Measurements from ENCODE around the gene TAF5L.
A peak's percentile ranks its signal among the peaks of the same experiment; 100 is the strongest.
"Not testable (repeated sequence)": the region's sequence is repeated elsewhere in the genome, so short reads cannot be mapped to it uniquely, and the experiment has no call there.

Gene TAF5L

DNA sequence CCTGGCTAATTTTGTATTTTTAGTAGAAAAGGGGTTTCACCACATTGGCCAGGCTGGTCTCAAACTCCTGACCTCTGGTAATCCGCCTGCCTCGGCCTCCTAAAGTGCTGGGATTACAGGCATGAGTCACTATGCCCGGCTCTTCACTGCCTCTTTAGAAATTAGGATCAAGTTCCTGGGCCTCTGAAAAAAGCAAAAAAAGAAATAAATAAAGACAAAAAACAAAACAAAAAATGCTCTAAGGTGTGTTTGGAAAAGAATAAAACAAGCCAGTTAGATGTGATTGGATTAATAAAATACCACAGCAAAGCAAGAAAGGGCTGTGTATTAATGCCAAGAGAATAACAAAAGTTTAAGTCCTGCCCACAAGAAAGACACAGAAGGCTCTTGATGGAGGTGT, 63.2 kb downstream of the TAF5L start:
- no peak for DNase-seq

DNA sequence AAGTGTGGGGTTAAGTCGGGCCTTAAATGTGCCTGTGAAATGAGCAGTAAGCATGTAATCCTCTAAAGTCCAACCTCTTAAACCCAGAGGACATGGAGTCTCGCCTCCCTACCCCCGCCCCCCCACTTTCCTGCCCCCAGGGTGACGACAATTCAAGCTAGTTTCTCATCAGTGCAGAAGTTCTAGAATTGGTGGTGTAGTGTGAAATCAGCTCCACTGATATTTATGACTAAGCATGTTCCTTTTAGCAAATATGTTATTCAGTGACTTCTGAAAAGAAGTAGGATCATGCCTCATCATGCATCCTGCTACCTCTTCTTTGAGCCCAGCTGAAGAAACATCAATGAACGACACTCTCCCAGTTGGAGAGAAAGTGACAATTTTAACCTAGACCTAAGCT, 64.8 kb downstream of the TAF5L start:
- DNase-seq: no peak

DNA sequence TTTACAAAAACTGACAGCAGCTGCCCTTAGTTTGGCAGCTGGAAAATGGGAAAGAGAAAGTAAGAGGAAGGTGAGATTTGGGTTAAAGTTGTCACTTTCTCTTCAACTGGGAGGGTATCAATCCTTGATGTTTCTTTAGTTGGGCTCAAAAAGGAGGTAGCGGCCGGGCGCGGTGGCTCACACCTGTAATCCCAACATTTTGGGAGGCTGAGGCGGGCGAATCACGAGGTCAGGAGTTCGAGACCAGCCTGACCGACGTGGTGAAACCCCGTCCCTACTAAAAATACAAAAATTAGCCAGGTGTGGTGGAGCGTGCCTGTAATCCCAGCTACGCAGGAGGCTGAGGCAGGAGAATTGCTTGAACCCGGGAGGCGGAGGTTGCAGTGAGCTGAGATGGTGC, 65.8 kb downstream of the TAF5L start:
- not testable (repeated sequence) for DNase-seq

DNA sequence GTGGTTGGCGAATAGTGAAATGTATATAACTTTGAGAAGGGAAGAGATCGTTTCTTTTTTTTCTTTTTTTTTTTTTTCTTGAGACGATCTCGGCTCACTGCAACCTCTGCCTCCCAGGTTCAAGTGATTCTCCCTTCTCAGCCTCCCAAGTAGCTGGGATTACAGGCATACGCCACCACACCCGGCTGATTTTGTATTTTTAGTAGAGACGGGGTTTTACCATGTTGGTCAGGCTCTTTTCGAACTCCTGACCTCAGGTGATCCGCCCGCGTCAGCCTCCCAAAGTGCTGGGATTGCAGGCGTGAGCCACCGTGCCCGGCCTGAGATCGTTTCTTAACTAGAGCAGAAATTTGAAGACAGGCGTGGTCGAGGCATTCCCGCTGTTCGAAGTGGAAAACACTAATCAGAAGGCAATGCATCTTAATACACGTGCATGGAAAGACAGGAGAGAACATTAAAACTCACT, 66.6 kb downstream of the TAF5L start:
- peak; percentile 11 for DNase-seq

DNA sequence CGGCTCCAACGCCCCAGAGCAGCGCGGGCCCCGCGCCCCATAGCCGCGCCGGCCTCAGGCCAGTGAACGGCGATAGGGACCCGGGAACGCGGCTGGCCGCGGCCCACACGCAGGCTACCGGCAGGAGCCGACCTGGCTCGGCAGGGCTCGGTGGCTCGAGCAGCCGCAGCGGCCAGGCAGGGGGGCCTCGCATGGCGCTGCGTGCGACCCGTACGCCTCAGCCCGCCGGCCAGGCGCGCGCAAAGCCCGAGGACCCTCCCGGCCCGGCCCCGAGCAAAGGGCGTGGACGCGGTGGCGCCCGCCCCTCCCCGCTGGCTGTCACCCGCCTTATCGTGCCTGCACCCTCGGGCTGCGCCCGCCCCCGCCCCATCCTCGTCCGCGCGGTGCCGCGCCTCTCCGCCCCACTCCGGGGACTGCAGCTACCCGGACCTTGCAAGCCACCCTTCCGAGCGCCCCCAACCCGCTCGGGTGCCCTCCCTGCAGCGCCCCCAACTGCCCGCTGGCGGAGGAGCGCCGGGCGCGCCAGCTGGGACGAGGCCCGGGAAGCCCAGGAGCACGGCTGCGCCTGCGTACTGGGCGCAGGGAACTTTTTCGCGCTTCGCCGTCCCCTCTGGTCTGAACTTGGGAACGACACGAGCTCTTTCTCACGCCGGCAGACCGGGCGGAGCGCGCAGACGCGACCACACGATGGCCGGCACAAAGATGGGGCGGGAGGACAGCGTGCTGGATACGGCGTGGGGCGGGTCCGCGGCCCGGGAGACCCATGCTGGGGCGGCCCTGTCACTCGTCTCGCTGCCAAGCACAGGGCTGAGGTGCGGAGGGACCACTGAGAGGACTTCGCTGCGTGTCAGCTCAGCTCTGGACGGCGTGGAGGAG, 67.2 kb downstream of the TAF5L start, which contains the start of gene ABCB10:
Gene ABCB10, minus strand, starts transcription at position 248 of the 876 bp plus-strand sequence. Its CDS starts 55 bp downstream, at position 193.
- DNase-seq: peak; percentile 99

DNA sequence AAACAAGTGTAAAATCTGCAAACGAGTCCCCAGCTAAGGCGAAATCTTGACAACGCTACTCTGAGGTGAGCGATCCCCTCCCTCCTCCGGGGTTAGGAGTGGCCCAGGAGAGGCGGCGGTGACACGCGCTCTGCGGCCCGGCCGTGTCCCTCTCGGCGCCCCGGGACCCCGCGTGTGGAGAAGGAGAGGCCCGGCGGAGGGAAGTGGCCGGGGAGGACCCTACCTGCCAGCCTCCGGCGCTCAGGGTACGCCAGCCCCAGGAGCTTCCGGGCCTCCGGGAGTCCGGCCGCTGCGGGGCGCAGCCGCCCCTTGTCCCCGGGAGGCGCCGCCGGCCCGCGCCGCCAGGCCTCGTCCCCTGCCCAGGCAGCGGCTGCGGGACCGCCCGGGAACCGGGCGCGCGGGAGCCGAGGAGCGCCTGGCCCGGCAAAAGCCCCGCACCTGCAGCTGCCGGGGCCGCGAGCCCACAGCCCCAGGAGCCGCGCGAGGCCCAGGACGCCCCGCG, 68.0 kb downstream of the TAF5L start:
- DNase-seq: peak; percentile 50

DNA sequence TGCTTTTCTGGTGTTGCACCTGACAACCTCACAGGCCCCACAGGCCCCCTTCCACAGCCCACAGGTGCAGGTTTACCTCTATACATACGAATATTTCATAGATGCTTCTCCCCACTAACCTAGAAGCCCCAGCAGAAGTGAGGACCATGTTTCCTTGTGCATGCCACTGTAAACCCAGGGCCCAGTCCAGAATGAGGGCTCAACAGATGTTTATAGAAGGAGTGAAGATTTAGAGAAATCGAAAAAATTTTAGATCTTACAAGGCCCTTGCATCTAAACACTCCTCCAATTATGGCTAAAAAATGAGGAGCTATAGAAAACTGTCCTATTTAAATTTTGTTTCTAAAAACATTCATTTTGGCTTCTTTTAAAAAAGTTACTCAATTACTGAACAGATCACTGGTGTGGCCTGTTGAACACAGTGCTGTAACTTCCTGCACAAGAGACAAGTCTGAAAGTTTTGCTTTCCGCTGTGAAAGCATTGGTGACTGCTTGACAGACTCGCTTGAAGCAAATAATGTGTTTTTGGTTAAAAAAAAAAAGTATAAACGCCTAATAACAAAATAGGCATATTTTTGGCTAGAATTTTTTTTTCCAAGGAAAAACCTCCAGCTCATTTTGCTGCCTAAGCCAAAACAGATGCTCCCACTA, 68.6 kb downstream of the TAF5L start:
- no peak for DNase-seq

DNA sequence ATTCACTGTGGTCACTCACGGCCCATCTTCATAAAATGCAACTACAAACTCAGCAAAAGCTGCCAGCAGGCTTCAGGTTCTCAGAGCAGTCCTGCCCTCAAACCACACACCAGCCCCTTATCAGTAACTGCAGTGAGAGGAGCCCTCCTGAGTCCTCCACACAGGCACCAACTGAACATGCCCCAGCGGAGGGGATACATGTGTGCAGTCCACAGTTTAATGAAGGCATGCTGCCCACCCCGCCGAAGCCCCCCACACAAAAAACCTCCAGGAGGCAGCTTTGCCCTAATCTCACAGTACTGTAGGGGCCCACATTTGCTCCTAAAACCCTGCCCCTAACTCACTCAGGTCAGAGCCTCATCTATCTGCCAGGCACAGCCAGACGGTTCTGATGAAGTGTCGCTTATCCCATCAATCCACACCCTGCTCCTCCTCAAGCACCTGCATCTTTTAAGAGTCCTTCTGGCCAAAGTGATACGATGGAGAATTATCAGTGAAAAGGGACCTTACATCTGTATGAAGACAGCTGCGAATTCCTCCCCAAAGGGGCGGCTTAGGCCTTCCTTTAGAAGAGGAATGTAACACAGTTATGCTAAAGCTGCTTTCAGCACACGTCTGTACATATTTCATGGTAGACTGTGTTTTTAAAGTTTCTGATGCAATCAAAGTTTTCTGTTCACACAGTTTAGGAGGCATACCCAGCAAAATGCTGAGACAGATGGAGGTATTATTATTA, 70.9 kb downstream of the TAF5L start:
- no peak for DNase-seq

DNA sequence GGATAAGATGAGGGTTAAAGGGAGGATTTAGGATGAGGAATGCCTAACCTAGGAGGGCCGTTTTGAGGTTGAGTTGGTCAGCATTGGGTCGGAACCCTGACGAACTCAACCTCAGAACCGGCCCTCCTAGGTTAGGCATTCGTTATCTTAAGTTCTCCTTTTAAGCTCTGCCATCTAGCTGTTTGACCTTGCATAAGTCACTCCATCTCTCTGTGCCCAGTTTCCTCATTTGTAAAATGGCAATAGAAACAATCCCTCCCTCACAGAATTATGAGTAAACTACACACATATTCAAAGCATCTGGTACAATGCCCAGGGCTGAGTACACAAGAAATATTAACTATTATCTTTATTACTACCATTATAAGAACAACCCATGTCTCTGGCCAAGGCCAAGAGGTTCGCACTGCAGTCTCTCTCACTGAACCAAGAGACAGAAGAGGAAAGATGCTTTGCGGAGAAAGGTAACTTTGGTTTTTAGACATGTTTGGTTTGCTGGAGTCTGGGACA, 72.2 kb downstream of the TAF5L start:
- no peak for DNase-seq

DNA sequence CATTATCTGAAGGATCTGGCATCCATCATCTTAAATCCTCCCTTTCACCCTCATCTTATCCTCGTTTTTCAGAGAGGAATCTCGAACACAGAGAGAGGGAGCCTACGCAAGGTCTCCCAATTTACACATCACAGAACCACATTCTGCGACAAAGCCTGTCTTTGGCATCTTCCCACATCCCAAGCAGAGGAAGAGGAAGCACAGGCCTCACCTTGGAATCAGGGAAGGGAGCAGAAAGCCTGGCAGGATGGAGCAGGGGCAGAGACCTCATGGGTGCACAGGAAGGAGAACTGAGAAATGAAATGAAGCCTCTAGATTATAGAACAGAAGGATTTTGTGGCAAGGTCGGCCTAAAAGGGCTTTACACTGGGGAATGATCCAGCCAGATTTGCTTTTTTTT, 73.2 kb downstream of the TAF5L start:
- DNase-seq: no peak

DNA sequence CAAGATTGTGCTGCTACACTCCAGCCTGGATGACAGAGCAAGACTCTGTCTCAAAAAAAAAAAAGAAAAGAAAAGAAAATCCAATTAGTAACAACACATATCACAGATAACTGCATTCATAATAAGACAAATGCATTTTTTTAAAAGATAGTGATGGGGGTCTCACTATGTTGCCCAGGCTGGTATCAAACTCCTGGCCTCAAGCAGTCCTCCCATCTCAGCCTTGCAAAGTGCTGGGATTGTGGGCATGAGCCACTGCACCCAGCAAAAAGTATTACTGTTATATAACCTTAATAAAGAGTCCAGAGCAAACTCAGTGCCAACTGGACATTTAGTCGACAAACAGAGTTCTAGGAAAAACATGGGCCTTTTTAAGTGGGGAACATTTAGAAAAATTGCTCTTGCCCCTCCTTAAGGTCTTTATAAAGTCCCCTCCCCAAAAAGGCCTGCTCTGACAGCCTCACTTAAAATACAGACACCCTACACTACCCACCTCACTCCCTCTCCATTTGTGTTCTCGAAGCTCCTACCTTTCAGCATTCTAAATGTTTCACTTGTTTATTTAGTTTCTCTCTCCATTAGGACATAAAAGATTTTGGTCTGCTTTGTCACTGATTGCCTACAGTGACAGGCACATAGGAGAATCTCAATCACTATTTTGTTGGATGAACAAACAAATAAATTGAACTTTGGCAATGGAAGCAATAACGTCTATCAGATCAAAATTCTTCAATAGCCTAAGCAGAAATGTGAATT, 74.9 kb downstream of the TAF5L start:
- DNase-seq: no peak

DNA sequence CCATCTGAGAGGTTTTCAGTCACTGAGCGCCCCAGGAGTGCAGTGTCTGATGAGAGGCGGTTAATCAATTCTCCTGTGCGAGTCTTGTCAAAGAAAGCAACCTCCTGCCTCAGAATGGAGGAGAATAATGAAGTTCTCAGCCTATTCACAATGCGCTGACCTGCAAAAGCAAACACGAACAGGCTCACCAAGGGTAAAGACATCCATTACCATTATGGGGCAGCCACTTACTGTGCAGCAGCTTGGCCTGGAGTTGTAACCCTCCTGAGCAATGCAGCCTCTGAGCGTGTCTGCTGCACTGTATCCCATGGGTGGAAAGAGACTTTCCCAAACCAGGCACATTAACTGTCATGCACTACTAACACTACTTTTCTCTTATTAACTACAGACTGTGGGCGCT, 78.4 kb downstream of the TAF5L start:
- no peak for DNase-seq

DNA sequence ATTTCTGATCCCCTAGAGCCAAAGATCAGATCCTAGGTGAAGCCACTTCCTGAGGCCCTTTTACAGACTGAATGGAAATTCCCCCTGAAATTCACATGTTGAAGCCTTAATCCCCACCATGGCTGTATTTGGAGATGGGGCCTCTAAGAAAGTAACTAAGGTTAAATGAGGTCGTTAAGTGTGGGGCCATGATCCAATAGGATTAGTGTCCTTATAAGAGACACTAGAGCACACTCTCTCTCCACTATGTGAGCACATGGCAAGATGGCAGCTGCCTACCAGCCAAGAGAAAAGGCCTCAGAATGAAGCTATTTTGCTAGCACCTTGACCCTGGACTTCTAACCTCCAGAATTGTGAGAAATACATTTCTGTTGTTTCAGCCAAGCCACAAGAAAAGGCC, 81.3 kb downstream of the TAF5L start:
- DNase-seq: no peak

Measured in NCI-H1092 treated with DMSO at 0.1 percent for 48 hours (cell line).